A549 (cell line): ENCODE results near the gene BCAS3.

Experiments
- EP300 ChIP-seq, 2 experiments: fragments of >200 bp; sonication (Bioruptor Twin); formaldehyde crosslinking; IDR thresholded peaks; 2 replicates in 1 of 2; 3 replicates in 1 of 2; pipeline ENCODE4 v1.6.1; 2016 to 2017
- FOSL2 ChIP-seq, 2 experiments: fragments of 450-650 bp in 1 of 2; fragments of >200 bp in 1 of 2; sonication (Bioruptor Twin) in 1 of 2; formaldehyde crosslinking; IDR thresholded peaks; 2 replicates each; pipeline versions ENCODE4 v1.5.0 to v1.6.1; 2016 to 2020; ENCODE audit warnings: mild to moderate bottlenecking in 1 of 2, moderate library complexity in 1 of 2
- MAFK ChIP-seq: fragments of 450-650 bp; IDR thresholded peaks from 2 replicates; pipeline ENCODE4 v1.6.1; 2014; ENCODE audit not compliant: partially characterized antibody
- NFE2L2 ChIP-seq: fragments of 150-350 bp; conservative IDR thresholded peaks from 2 replicates; pipeline ENCODE4 v1.6.1; 2014; ENCODE audit warnings: low read length
- PHF8 ChIP-seq: fragments of 200-600 bp; sonication (generic); IDR thresholded peaks from 2 replicates; pipeline ENCODE4 v1.6.1; 2016; ENCODE audit warnings: low read depth, mild to moderate bottlenecking, antibody characterized with exemption, moderate library complexity, borderline replicate concordance
- POLR2A ChIP-seq: IDR thresholded peaks from 2 replicates; pipeline ENCODE4 v1.6.1; 2012; ENCODE audit warnings: mild to moderate bottlenecking, low read length
- POLR2AphosphoS2 ChIP-seq: conservative IDR thresholded peaks from 2 replicates; pipeline ENCODE4 v1.6.1; 2012; ENCODE audit warnings: low read length, improper control_type of control experiment, inconsistent platforms
- TP53 ChIP-seq: fragments of 250-450 bp; sonication (Bioruptor Pico); IDR thresholded peaks from 2 replicates; pipeline ENCODE4 v1.5.0; 2021; ENCODE audit warnings: mild to moderate bottlenecking, moderate library complexity
- ZC3H11A ChIP-seq: fragments of 450-650 bp; IDR thresholded peaks from 2 replicates; pipeline ENCODE4 v1.6.1; 2014; ENCODE audit warnings: antibody characterized with exemption, mild to moderate bottlenecking
- TF ChIP-seq, protein P1 (sequence below): fragments of >200 bp; sonication (Bioruptor Twin); formaldehyde crosslinking; IDR thresholded peaks from 3 replicates; pipeline ENCODE4 v1.5.1; 2016
- TF ChIP-seq, protein P2 (sequence below): fragments of 450-650 bp; IDR thresholded peaks from 2 replicates; pipeline ENCODE4 v1.6.1; 2014; ENCODE audit warnings: antibody characterized with exemption

DNA sequence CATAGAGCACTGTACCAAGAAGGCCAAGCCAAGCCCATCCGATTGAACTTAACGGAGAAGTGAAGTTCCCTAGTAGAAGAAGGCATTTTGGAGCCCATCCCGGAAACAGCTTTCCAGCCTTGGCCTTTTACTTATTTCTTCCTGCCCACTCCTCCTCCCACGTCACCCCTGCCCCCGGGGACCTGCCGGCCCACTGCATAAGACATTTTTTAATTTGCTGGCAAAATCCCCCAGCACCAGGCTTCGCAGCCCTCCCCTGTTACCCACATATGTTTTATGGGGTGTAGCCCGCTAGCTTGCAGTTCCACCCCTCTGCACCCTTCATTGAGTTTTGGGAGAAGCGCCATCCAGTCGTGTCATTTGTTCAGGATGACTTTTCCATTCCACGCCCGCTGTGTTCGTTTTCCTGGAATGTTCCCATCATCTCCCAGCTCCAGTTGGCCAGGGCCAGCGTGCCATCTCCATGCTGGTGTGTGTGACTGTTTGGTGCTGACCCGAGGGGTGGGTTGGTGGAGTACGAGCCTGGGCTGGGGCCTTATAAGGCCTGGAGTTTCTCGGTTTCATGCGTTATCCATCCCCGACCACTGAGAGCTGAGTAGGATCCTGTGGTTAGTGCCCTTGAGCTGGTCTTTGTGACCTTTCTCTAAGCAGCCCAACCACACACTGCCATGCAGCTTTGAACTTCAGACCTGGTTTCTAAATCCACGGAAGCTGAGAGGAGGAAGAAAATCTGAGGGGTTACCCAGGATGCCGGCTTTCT lies 702.0 kb downstream of the BCAS3 start:
- TF ChIP-seq, protein P1, sequence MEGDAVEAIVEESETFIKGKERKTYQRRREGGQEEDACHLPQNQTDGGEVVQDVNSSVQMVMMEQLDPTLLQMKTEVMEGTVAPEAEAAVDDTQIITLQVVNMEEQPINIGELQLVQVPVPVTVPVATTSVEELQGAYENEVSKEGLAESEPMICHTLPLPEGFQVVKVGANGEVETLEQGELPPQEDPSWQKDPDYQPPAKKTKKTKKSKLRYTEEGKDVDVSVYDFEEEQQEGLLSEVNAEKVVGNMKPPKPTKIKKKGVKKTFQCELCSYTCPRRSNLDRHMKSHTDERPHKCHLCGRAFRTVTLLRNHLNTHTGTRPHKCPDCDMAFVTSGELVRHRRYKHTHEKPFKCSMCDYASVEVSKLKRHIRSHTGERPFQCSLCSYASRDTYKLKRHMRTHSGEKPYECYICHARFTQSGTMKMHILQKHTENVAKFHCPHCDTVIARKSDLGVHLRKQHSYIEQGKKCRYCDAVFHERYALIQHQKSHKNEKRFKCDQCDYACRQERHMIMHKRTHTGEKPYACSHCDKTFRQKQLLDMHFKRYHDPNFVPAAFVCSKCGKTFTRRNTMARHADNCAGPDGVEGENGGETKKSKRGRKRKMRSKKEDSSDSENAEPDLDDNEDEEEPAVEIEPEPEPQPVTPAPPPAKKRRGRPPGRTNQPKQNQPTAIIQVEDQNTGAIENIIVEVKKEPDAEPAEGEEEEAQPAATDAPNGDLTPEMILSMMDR, result no peak
- no peak for TF ChIP-seq TP53
- no peak for TF ChIP-seq EP300 (IDR thresholded peaks at IDR 0.05)
- TF ChIP-seq POLR2A, result no peak
- TF ChIP-seq FOSL2 (IDR thresholded peaks at IDR 0.05), result no peak
- no peak for TF ChIP-seq FOSL2 (CRISPR knock-in tag; IDR thresholded peaks at IDR 0.05)
- no peak for TF ChIP-seq NFE2L2
- TF ChIP-seq PHF8, result no peak
- TF ChIP-seq POLR2AphosphoS2, result no peak
- no peak for TF ChIP-seq ZC3H11A
- TF ChIP-seq, protein P2, sequence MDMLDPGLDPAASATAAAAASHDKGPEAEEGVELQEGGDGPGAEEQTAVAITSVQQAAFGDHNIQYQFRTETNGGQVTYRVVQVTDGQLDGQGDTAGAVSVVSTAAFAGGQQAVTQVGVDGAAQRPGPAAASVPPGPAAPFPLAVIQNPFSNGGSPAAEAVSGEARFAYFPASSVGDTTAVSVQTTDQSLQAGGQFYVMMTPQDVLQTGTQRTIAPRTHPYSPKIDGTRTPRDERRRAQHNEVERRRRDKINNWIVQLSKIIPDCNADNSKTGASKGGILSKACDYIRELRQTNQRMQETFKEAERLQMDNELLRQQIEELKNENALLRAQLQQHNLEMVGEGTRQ, result no peak
- TF ChIP-seq MAFK, result no peak
